ENCODE results near the gene C11orf98. TPM values are rescaled to one million over a fixed set of nuclear protein-coding genes. Genes with fewer than 3 reads are reported as not detected.

C11orf98 gene
- total and polyA plus RNA-seq, 3 experiments from 2014 or later: 118 to 182 (median 178) TPM

- H3K36me3 ChIP-seq (ENCODE audit: insufficient read depth, low read length): peaks cover 14% of the 10 kb centered on the region
- peaks cover 29% of the 10 kb centered on the region for H3K4me1 ChIP-seq (ENCODE audit: insufficient read depth, low read length)
- DNase-seq: peak in 1 of 5 donors; percentile 15
- H3K27ac Mint-ChIP-seq: peak overlapping the region; percentile 88 to 99 (median 98)
- H3K27ac ChIP-seq (ENCODE audit: low read depth, low read length): peak overlapping the region; percentile 77
- H3K27me3 Mint-ChIP-seq: no peaks in the 10 kb centered on the region
- peaks cover 0 to 53% (median 3%) of the 10 kb centered on the region in 3 donors for H3K36me3 Mint-ChIP-seq
- no peaks in the 10 kb centered on the region for H3K27me3 ChIP-seq (ENCODE audit: insufficient read depth, low read length, poor library complexity, severe bottlenecking)
- no peaks in the 10 kb centered on the region for H3K9me3 ChIP-seq (ENCODE audit: low read length)
- ChIA-PET CTCF (interaction anchor here (1.0 to 1.9 kb wide), 5 partner anchors 9 to 124 kb away, joined by 3 to 8 read pairs (median 5); partner anchors contain the start of genes B3GAT3, C11orf98, CSKMT and TUT1), POLR2A (interaction anchor here (0.6 to 2.5 kb wide), 10 partner anchors 10 to 211 kb away, joined by 3 to 17 read pairs (median 8); partner anchors contain the start of genes B3GAT3, C11orf98, CSKMT and HNRNPUL2)
- H3K4me3 ChIP-seq (ENCODE audit: low read length): peak overlapping the region; percentile 75
- H3K4me3 Mint-ChIP-seq: peak overlapping the region; percentile 89 to 97 (median 96)
- H3K4me1 Mint-ChIP-seq: peaks cover 23 to 41% (median 30%) of the 10 kb centered on the region in 3 donors
- no peaks in the 10 kb centered on the region for H3K9me3 Mint-ChIP-seq
Observed at GRCh38 chr11:62645671-62645945, 19.4 kb downstream of the C11orf98 start.

GRCh38 chr11:62644220-62644619 is 20.8 kb downstream of the C11orf98 start:
- Histone ChIP-seq H3K27me3 (ENCODE audit: insufficient read depth, low read length, poor library complexity, severe bottlenecking) (no peaks in the 10 kb centered on the region), H3K27ac (ENCODE audit: low read depth, low read length) (no peak overlapping the region), H3K36me3 (ENCODE audit: insufficient read depth, low read length) (peaks cover 15% of the 10 kb centered on the region), H3K4me1 (ENCODE audit: insufficient read depth, low read length) (peaks cover 38% of the 10 kb centered on the region), H3K4me3 (ENCODE audit: low read length) (no peak overlapping the region), H3K9me3 (ENCODE audit: low read length) (no peaks in the 10 kb centered on the region)
- peak overlapping the region; percentile 26 to 89 (median 43) for H3K4me3 Mint-ChIP-seq
- peaks cover 0 to 49% (median 4%) of the 10 kb centered on the region in 3 donors for H3K36me3 Mint-ChIP-seq
- H3K27ac Mint-ChIP-seq: peak overlapping the region in 3 of 8 donors; percentile 47 to 88 (median 78)
- CTCF ChIA-PET: interaction anchor here (0.9 to 1.9 kb wide), 3 partner anchors 10 to 53 kb away, joined by 3 to 5 read pairs (median 4); partner anchors contain the start of gene TUT1
- H3K9me3 Mint-ChIP-seq: no peaks in the 10 kb centered on the region
- POLR2A ChIA-PET: interaction anchor here (1.0 kb wide), 1 partner anchor 11 kb away, joined by 3 read pairs; no protein-coding TSS in a partner anchor
- H3K4me1 Mint-ChIP-seq: peaks cover 29 to 50% (median 39%) of the 10 kb centered on the region in 3 donors
- H3K27me3 Mint-ChIP-seq: no peaks in the 10 kb centered on the region
- DNase-seq: no peak

GRCh38 chr11:62632492-62632891 is 32.5 kb downstream of the C11orf98 start:
- no peak overlapping the region for H3K27ac ChIP-seq (ENCODE audit: low read depth, low read length)
- no peak overlapping the region for H3K4me3 Mint-ChIP-seq
- peaks cover 18 to 83% (median 23%) of the 10 kb centered on the region in 3 donors for H3K36me3 Mint-ChIP-seq
- H3K27me3 Mint-ChIP-seq: no peaks in the 10 kb centered on the region
- H3K9me3 Mint-ChIP-seq: no peaks in the 10 kb centered on the region
- H3K36me3 ChIP-seq (ENCODE audit: insufficient read depth, low read length): peaks cover 65% of the 10 kb centered on the region
- H3K4me3 ChIP-seq (ENCODE audit: low read length): no peak overlapping the region
- ChIA-PET POLR2A (no interaction called here), CTCF (interaction anchor here (1.1 to 1.4 kb wide), 2 partner anchors 23 to 40 kb away, joined by 3 read pairs; no protein-coding TSS in a partner anchor)
- peaks cover 10 to 18% (median 18%) of the 10 kb centered on the region in 3 donors for H3K4me1 Mint-ChIP-seq
- no peaks in the 10 kb centered on the region for H3K27me3 ChIP-seq (ENCODE audit: insufficient read depth, low read length, poor library complexity, severe bottlenecking)
- peak overlapping the region in 4 of 8 donors; percentile 51 to 80 (median 66) for H3K27ac Mint-ChIP-seq
- DNase-seq: no peak
- no peaks in the 10 kb centered on the region for H3K9me3 ChIP-seq (ENCODE audit: low read length)
- H3K4me1 ChIP-seq (ENCODE audit: insufficient read depth, low read length): peaks cover 11% of the 10 kb centered on the region

- Mint-ChIP-seq H3K4me3 (no peak overlapping the region), H3K27me3 (peaks cover 0 to 1% of the 10 kb centered on the region in 2 donors), H3K27ac (peak overlapping the region in 3 of 8 donors; percentile 18 to 89 (median 73)), H3K4me1 (peaks cover 0 to 5% (median 0%) of the 10 kb centered on the region in 3 donors), H3K36me3 (peaks cover 11 to 77% (median 15%) of the 10 kb centered on the region in 3 donors), H3K9me3 (no peaks in the 10 kb centered on the region)
- ChIA-PET POLR2A (interaction anchor here (0.7 kb wide), 1 partner anchor 116 kb away, joined by 16 read pairs; no protein-coding TSS in a partner anchor), CTCF (interaction anchor here (1.1 to 2.3 kb wide), 2 partner anchors 10 to 17 kb away, joined by 3 to 5 read pairs; no protein-coding TSS in a partner anchor)
- Histone ChIP-seq H3K27ac (ENCODE audit: low read depth, low read length) (no peak overlapping the region), H3K36me3 (ENCODE audit: insufficient read depth, low read length) (peaks cover 63% of the 10 kb centered on the region), H3K27me3 (ENCODE audit: insufficient read depth, low read length, poor library complexity, severe bottlenecking) (no peaks in the 10 kb centered on the region), H3K4me3 (ENCODE audit: low read length) (no peak overlapping the region), H3K9me3 (ENCODE audit: low read length) (no peaks in the 10 kb centered on the region), H3K4me1 (ENCODE audit: insufficient read depth, low read length) (no peaks in the 10 kb centered on the region)
- no peak for DNase-seq
Observed at GRCh38 chr11:62627713-62628112, 37.3 kb downstream of the C11orf98 start.

GRCh38 chr11:62622476-62623089 is 42.4 kb downstream of the C11orf98 start:
- no peaks in the 10 kb centered on the region for H3K27me3 ChIP-seq (ENCODE audit: insufficient read depth, low read length, poor library complexity, severe bottlenecking)
- Mint-ChIP-seq H3K4me1 (peaks cover 15 to 28% (median 26%) of the 10 kb centered on the region in 3 donors), H3K4me3 (peak overlapping the region; percentile 77 to 94 (median 89)), H3K9me3 (no peaks in the 10 kb centered on the region), H3K27ac (peak overlapping the region; percentile 89 to 99 (median 93)), H3K36me3 (peaks cover 0 to 49% (median 6%) of the 10 kb centered on the region in 3 donors), H3K27me3 (peaks cover 0 to 1% of the 10 kb centered on the region in 2 donors)
- H3K36me3 ChIP-seq (ENCODE audit: insufficient read depth, low read length): peaks cover 20% of the 10 kb centered on the region
- peak overlapping the region; percentile 80 for H3K27ac ChIP-seq (ENCODE audit: low read depth, low read length)
- H3K4me3 ChIP-seq (ENCODE audit: low read length): no peak overlapping the region
- H3K9me3 ChIP-seq (ENCODE audit: low read length): no peaks in the 10 kb centered on the region
- peaks cover 16% of the 10 kb centered on the region for H3K4me1 ChIP-seq (ENCODE audit: insufficient read depth, low read length)
- CTCF ChIA-PET: interaction anchor here (0.9 to 3.7 kb wide), 10 partner anchors 11 to 71 kb away, joined by 3 to 24 read pairs (median 4); partner anchors contain the start of genes C11orf98, CSKMT, EML3 and GANAB
- no peak for DNase-seq
- POLR2A ChIA-PET: interaction anchor here (0.8 to 3.5 kb wide), 13 partner anchors 10 to 233 kb away, joined by 3 to 34 read pairs (median 7); partner anchors contain the start of genes C11orf98, CSKMT, EEF1G and EML3

- peak within 1 kb of the TSS; percentile 80 for H3K27ac ChIP-seq (ENCODE audit: low read depth, low read length)
- H3K4me3 ChIP-seq (ENCODE audit: low read length): peak within 1 kb of the TSS; percentile 94
- Mint-ChIP-seq H3K27me3 (peaks cover 0 to 1% of the 10 kb centered on the region in 2 donors), H3K4me1 (peaks cover 15 to 28% (median 26%) of the 10 kb centered on the region in 3 donors), H3K9me3 (no peaks in the 10 kb centered on the region), H3K27ac (peak within 1 kb of the TSS; percentile 89 to 100 (median 97)), H3K36me3 (peaks cover 0 to 49% (median 3%) of the 10 kb centered on the region in 3 donors), H3K4me3 (peak within 1 kb of the TSS; percentile 90 to 96 (median 94))
- peak; percentile 95 to 98 (median 97) for DNase-seq
- CTCF ChIA-PET: interaction anchor here (0.9 to 3.7 kb wide), 16 partner anchors 8 to 81 kb away, joined by 3 to 24 read pairs (median 3); partner anchors contain the start of genes C11orf98, CSKMT, EEF1G and EML3
- H3K27me3 ChIP-seq (ENCODE audit: insufficient read depth, low read length, poor library complexity, severe bottlenecking): no peaks in the 10 kb centered on the region
- POLR2A ChIA-PET: interaction anchor here (0.6 to 3.5 kb wide), 19 partner anchors 10 to 260 kb away, joined by 3 to 34 read pairs (median 5); partner anchors contain the start of genes C11orf98, CSKMT, EEF1G and EML3
- peaks cover 16% of the 10 kb centered on the region for H3K4me1 ChIP-seq (ENCODE audit: insufficient read depth, low read length)
- H3K9me3 ChIP-seq (ENCODE audit: low read length): no peaks in the 10 kb centered on the region
- H3K36me3 ChIP-seq (ENCODE audit: insufficient read depth, low read length): peaks cover 14% of the 10 kb centered on the region
Observed at GRCh38 chr11:62621567-62622470, 43.2 kb downstream of the C11orf98 start, which contains the start of gene B3GAT3. Gene B3GAT3, minus strand, starts transcription at chr11:62621986. Its CDS starts 39 bp downstream, at chr11:62621947.

GRCh38 chr11:62621027-62621566 is 43.9 kb downstream of the C11orf98 start:
- Histone ChIP-seq H3K27me3 (ENCODE audit: insufficient read depth, low read length, poor library complexity, severe bottlenecking) (no peaks in the 10 kb centered on the region), H3K9me3 (ENCODE audit: low read length) (no peaks in the 10 kb centered on the region), H3K36me3 (ENCODE audit: insufficient read depth, low read length) (peaks cover 6% of the 10 kb centered on the region), H3K4me1 (ENCODE audit: insufficient read depth, low read length) (peaks cover 16% of the 10 kb centered on the region), H3K27ac (ENCODE audit: low read depth, low read length) (peak overlapping the region; percentile 80), H3K4me3 (ENCODE audit: low read length) (peak overlapping the region; percentile 94)
- ChIA-PET CTCF (interaction anchor here (0.7 to 3.7 kb wide), 15 partner anchors 9 to 82 kb away, joined by 3 to 24 read pairs (median 3); partner anchors contain the start of genes EEF1G, EML3, GANAB and LBHD1), POLR2A (interaction anchor here (0.6 to 3.5 kb wide), 14 partner anchors 9 to 260 kb away, joined by 3 to 34 read pairs (median 6); partner anchors contain the start of genes C11orf98, CSKMT, EEF1G and EML3)
- peak overlapping the region; percentile 90 to 96 (median 94) for H3K4me3 Mint-ChIP-seq
- peaks cover 0 to 1% of the 10 kb centered on the region in 2 donors for H3K27me3 Mint-ChIP-seq
- no peak for DNase-seq
- H3K36me3 Mint-ChIP-seq: peaks cover 0 to 47% (median 0%) of the 10 kb centered on the region in 3 donors
- peak overlapping the region; percentile 89 to 100 (median 97) for H3K27ac Mint-ChIP-seq
- peaks cover 15 to 30% (median 26%) of the 10 kb centered on the region in 3 donors for H3K4me1 Mint-ChIP-seq
- H3K9me3 Mint-ChIP-seq: no peaks in the 10 kb centered on the region

Data from CD8-positive, alpha-beta memory T cell (primary cell).